HG03039 (cell line): ENCODE results near the gene IDH2.
"Not testable (repeated sequence)": the region's sequence is repeated elsewhere in the genome, so short reads cannot be mapped to it uniquely, and the experiment has no call there.

Source experiments
- ATAC-seq: cut with Tn5 transposase; IDR thresholded peaks from one replicate; pipeline ENCODE4 v1.9.1; 2021; ENCODE audit warnings: mild to moderate bottlenecking, moderate library complexity; ENCODE audit not compliant: unreplicated experiment

The IDH2 gene

GRCh38 chr15:90085565-90085964 lies 16.7 kb downstream of the IDH2 start:
- no peak for ATAC-seq

- no peak for ATAC-seq
Observed at GRCh38 chr15:90084876-90085423, 17.3 kb downstream of the IDH2 start.

GRCh38 chr15:90083954-90084607 lies 18.2 kb downstream of the IDH2 start:
- no peak for ATAC-seq

- no peak for ATAC-seq
Observed at GRCh38 chr15:90083419-90083818, 18.8 kb downstream of the IDH2 start.

GRCh38 chr15:90082140-90082715 lies 20.0 kb downstream of the IDH2 start:
- no peak for ATAC-seq

GRCh38 chr15:90080818-90081393 lies 21.4 kb downstream of the IDH2 start:
- no peak for ATAC-seq

GRCh38 chr15:90080458-90080755 lies 21.9 kb downstream of the IDH2 start:
- ATAC-seq = no peak

GRCh38 chr15:90079619-90080457 lies 22.4 kb downstream of the IDH2 start:
- ATAC-seq = no peak

GRCh38 chr15:90078965-90079364 lies 23.3 kb downstream of the IDH2 start:
- no peak for ATAC-seq

GRCh38 chr15:90076716-90077115 lies 25.6 kb downstream of the IDH2 start:
- no peak for ATAC-seq

- ATAC-seq = no peak
Observed at GRCh38 chr15:90075420-90076289, 26.6 kb downstream of the IDH2 start.

GRCh38 chr15:90074916-90075315 lies 27.4 kb downstream of the IDH2 start:
- no peak for ATAC-seq

- ATAC-seq = no peak
Observed at GRCh38 chr15:90074023-90074422, 28.2 kb downstream of the IDH2 start.

- ATAC-seq = no peak
Observed at GRCh38 chr15:90072978-90073640, 29.2 kb downstream of the IDH2 start.

- no peak for ATAC-seq
Observed at GRCh38 chr15:90071220-90071807, 31.0 kb downstream of the IDH2 start.

- not testable (repeated sequence) for ATAC-seq
Observed at GRCh38 chr15:90070623-90071022, 31.6 kb downstream of the IDH2 start.

GRCh38 chr15:90067953-90068606 lies 34.2 kb downstream of the IDH2 start:
- no peak for ATAC-seq

GRCh38 chr15:90067181-90067952 lies 34.9 kb downstream of the IDH2 start:
- no peak for ATAC-seq
